HEK293 (cell line): ENCODE results near the gene DGKH.

Experiments used
- CTCF ChIA-PET: fragments of 350-600 bp; formaldehyde crosslinking; extraction: SDS; loops from one replicate; lab custom pipeline; 2021; ENCODE audit warnings: antibody characterized with exemption; lab: Yijun Ruan, JAX
- POLR2A ChIA-PET: fragments of 300-600 bp; formaldehyde crosslinking; extraction: SDS; loops from one replicate; lab custom pipeline; 2020; ENCODE audit warnings: antibody characterized with exemption, inconsistent platforms; lab: Yijun Ruan, JAX
- H3K27ac ChIP-seq: fragments of 200-500 bp; sonication (Bioruptor generic); 2 replicates; pipeline ENCODE4 v1.5.1; 2014; ENCODE audit warnings: low read depth, low read length, control low read depth, inconsistent platforms; ENCODE audit errors: extremely low read depth
- H3K36me3 ChIP-seq, 2 experiments: fragments of 200-500 bp in 1 of 2; sonication (Bioruptor generic) in 1 of 2; 1 replicate in 1 of 2; 2 replicates in 1 of 2; pipeline ENCODE4 v1.5.1; 2014 to 2017; ENCODE audit warnings: inconsistent platforms in 2 of 2, low read length in 2 of 2; ENCODE audit not compliant: control insufficient read depth in 2 of 2, insufficient read depth in 1 of 2
- H3K4me1 ChIP-seq: fragments of 200-500 bp; sonication (Bioruptor generic); 2 replicates; pipeline ENCODE4 v1.5.1; 2014; ENCODE audit warnings: mild to moderate bottlenecking, low read length, inconsistent platforms; ENCODE audit not compliant: control insufficient read depth, insufficient read depth
- H3K4me3 ChIP-seq: 2 replicates; pipeline ENCODE4 v1.5.1; 2011; ENCODE audit warnings: low read depth, mild to moderate bottlenecking, control low read depth, low read length, moderate library complexity
- H3K9me3 ChIP-seq: fragments of 200-500 bp; sonication (Bioruptor generic); 2 replicates; pipeline ENCODE4 v1.5.1; 2014; ENCODE audit warnings: low read depth, low read length, inconsistent platforms; ENCODE audit not compliant: control insufficient read depth, insufficient read depth
- GLIS2 ChIP-seq: fragments of 450-650 bp; formaldehyde crosslinking; IDR thresholded peaks from 2 replicates; pipeline ENCODE4 v1.5.1; 2016; ENCODE audit warnings: missing biosample characterization, missing genetic modification characterization
- PRDM1 ChIP-seq: fragments of 450-650 bp; formaldehyde crosslinking; IDR thresholded peaks from 2 replicates; pipeline ENCODE4; 2016; ENCODE audit warnings: missing biosample characterization, missing genetic modification characterization
- TCF7L2 ChIP-seq: IDR thresholded peaks from 2 replicates; pipeline ENCODE4 v1.6.1; 2011; ENCODE audit warnings: low read depth, mild to moderate bottlenecking, inconsistent platforms, low read length, moderate library complexity, borderline replicate concordance
- TRIM28 ChIP-seq: IDR thresholded peaks from 2 replicates; pipeline ENCODE4 v1.6.1; 2011; ENCODE audit warnings: low read length, control low read depth, borderline replicate concordance
- ZBTB20 ChIP-seq: fragments of 450-650 bp; formaldehyde crosslinking; IDR thresholded peaks from 2 replicates; pipeline ENCODE4 v1.5.1; 2016; ENCODE audit warnings: missing biosample characterization, missing genetic modification characterization
- ZFP69B ChIP-seq: fragments of 450-650 bp; formaldehyde crosslinking; IDR thresholded peaks from 2 replicates; pipeline ENCODE4 v1.5.1; 2016; ENCODE audit warnings: missing biosample characterization, missing genetic modification characterization
- ZNF140 ChIP-seq: fragments of 450-650 bp; formaldehyde crosslinking; IDR thresholded peaks from 2 replicates; pipeline ENCODE4 v1.5.1; 2016; ENCODE audit warnings: missing biosample characterization, missing genetic modification characterization
- ZNF274 ChIP-seq, 2 experiments: fragments of 200-500 bp in 1 of 2; fragments of 450-650 bp in 1 of 2; sonication (Bioruptor generic) in 1 of 2; formaldehyde crosslinking in 1 of 2; IDR thresholded peaks; 2 replicates each; pipeline versions ENCODE4 v1.5.1 to v1.6.1; 2014 to 2016; ENCODE audit warnings: borderline replicate concordance in 1 of 2, inconsistent platforms in 1 of 2, low read length in 1 of 2, missing biosample characterization in 1 of 2, missing genetic modification characterization in 1 of 2
- ZNF350 ChIP-seq: fragments of 450-650 bp; formaldehyde crosslinking; IDR thresholded peaks from 2 replicates; pipeline ENCODE4 v1.5.0; 2017; ENCODE audit warnings: missing biosample characterization, mild to moderate bottlenecking, missing genetic modification characterization
- ZNF404 ChIP-seq: fragments of 450-650 bp; formaldehyde crosslinking; IDR thresholded peaks from 2 replicates; pipeline ENCODE4 v1.5.1; 2017; ENCODE audit warnings: missing biosample characterization, missing genetic modification characterization
- ZNF510 ChIP-seq: fragments of 450-650 bp; formaldehyde crosslinking; IDR thresholded peaks from 2 replicates; pipeline ENCODE4 v1.5.1; 2018; ENCODE audit warnings: mild to moderate bottlenecking, missing genetic modification characterization, missing biosample characterization; ENCODE audit not compliant: insufficient replicate concordance
- ZNF530 ChIP-seq: fragments of 450-650 bp; formaldehyde crosslinking; IDR thresholded peaks from 2 replicates; pipeline ENCODE4 v1.5.1; 2016; ENCODE audit warnings: low read depth, missing biosample characterization, missing genetic modification characterization
- ZNF610 ChIP-seq: fragments of 450-650 bp; formaldehyde crosslinking; IDR thresholded peaks from 2 replicates; pipeline ENCODE4 v1.5.1; 2016; ENCODE audit warnings: missing biosample characterization, missing genetic modification characterization, borderline replicate concordance
- ZNF654 ChIP-seq: fragments of 450-650 bp; formaldehyde crosslinking; IDR thresholded peaks from 2 replicates; pipeline ENCODE4 v1.5.1; 2016; ENCODE audit warnings: low read depth, missing biosample characterization, missing genetic modification characterization
- ZNF701 ChIP-seq: fragments of 450-650 bp; formaldehyde crosslinking; IDR thresholded peaks from 2 replicates; pipeline ENCODE4 v1.5.1; 2016; ENCODE audit warnings: missing biosample characterization, missing genetic modification characterization
- ZNF747 ChIP-seq: fragments of 450-650 bp; formaldehyde crosslinking; IDR thresholded peaks from 2 replicates; pipeline ENCODE4 v1.5.1; 2016; ENCODE audit warnings: missing biosample characterization, missing genetic modification characterization
- TF ChIP-seq, protein P1 (sequence below): fragments of 450-650 bp; formaldehyde crosslinking; IDR thresholded peaks from 2 replicates; pipeline ENCODE4; 2016; ENCODE audit warnings: missing biosample characterization, missing genetic modification characterization
- TF ChIP-seq, protein P2 (sequence below): fragments of 450-650 bp; formaldehyde crosslinking; IDR thresholded peaks from 2 replicates; pipeline ENCODE4 v1.5.1; 2016; ENCODE audit warnings: missing biosample characterization, missing genetic modification characterization, low read depth
- TF ChIP-seq, protein P3 (sequence below): fragments of 450-650 bp; formaldehyde crosslinking; IDR thresholded peaks from 2 replicates; pipeline ENCODE4 v1.5.1; 2016; ENCODE audit warnings: missing biosample characterization, missing genetic modification characterization, borderline replicate concordance

The DGKH gene

DNA sequence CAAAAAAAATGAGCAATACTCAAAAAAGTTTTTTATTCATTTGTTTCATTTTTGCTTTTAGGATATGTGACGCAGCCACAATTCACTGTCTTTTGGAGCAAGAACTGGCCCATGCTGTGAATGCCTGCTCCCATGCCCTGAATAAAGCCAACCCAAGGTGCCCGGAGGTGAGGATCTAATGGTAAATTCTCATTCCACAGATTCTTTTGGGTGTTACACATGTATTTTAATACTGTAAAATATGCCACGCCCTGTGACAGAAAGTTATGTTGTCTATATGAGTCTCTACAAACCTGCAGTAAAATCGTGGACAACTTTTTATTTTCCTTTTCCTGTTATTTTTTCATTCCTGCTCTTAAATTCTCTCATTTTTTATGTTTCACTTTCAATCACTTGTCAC is 166.0 kb downstream of the DGKH start:
- Histone ChIP-seq H3K4me1 (no peaks in the 10 kb centered on the region), H3K27ac (no peak overlapping the region), H3K4me3 (no peak overlapping the region), H3K9me3 (no peaks in the 10 kb centered on the region), H3K36me3 (peaks cover 4 to 10% of the 10 kb centered on the region in 2 experiments)
- TF ChIP-seq PRDM1 (tag by site-specific recombination) (peak; percentile 66), ZNF747 (tag by site-specific recombination) (no peak), GLIS2 (no peak)
- ChIA-PET POLR2A (no interaction called here), CTCF (no interaction called here)

DNA sequence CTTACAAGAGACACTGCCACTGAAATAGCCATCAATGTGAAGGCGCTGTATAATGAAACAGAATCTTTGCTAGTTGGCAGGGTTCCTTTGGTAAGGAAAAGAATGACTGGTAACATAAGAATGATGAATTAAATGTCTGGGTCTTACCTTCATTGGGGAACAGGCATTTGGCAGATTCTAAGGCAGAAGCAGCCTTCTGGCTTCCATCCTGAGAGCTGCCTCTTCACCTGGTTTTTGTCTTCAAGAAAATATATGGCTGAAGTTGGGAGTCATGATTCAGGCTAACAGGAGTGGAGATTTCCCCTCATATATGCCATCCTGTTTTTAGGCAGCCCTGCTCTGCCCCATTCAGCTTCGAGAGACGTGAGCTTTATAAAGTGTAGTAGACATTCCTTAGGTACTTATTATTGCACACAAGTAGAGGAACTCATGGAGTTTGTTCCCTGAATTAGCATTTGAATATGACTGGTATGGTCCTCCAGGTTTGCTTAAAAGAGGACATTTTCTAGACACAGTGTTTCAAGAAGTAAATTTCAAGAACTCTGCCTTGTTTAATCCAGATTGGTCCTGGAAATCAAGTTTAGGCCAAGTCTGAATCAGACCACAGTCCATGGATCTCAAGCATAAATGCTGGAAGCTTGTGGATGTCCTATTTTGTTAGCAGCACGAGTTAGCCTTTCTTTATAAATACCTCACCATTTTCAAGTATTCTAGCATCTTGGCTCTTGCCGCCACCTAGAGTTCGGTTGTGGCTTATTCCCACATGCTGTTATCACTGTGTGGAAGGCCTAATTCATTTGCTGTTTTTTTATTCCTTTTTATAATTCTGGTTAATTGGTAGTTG is 167.4 kb downstream of the DGKH start:
- H3K27ac ChIP-seq: no peak overlapping the region
- H3K36me3 ChIP-seq: peaks cover 7 to 9% of the 10 kb centered on the region in 2 experiments
- no peaks in the 10 kb centered on the region for H3K4me1 ChIP-seq
- POLR2A ChIA-PET: no interaction called here
- no peaks in the 10 kb centered on the region for H3K9me3 ChIP-seq
- TF ChIP-seq, protein P1, sequence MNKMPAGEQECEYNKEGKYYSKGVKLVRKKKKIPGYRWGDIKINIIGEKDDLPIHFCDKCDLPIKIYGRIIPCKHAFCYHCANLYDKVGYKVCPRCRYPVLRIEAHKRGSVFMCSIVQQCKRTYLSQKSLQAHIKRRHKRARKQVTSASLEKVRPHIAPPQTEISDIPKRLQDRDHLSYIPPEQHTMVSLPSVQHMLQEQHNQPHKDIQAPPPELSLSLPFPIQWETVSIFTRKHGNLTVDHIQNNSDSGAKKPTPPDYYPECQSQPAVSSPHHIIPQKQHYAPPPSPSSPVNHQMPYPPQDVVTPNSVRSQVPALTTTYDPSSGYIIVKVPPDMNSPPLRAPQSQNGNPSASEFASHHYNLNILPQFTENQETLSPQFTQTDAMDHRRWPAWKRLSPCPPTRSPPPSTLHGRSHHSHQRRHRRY: no peak
- TF ChIP-seq ZNF654 (tag by site-specific recombination): peak; percentile 41
- TF ChIP-seq, all 188 proteins: peak for 1
- CTCF ChIA-PET: interaction anchor here (0.5 to 1.8 kb wide), 4 partner anchors 11 to 802 kb away, joined by 3 to 5 read pairs (median 3); no protein-coding TSS in a partner anchor
- H3K4me3 ChIP-seq: no peak overlapping the region

DNA sequence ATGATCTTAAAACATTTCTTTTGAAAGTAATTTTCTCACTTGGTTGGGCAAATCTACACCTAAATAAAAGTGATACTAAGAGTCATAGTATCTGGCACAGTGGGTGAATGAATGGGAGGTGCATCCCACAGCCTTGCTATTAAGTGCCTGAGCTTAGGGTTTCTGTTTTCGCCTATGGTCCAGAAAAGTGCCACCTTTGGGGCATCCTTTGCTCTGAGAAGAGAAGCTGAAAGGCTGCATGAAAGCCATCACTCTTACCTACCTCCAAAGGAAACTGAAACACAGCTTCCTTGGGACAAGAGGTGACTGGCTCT is 167.9 kb downstream of the DGKH start:
- Histone ChIP-seq H3K4me3 (no peak overlapping the region), H3K36me3 (peaks cover 7 to 8% of the 10 kb centered on the region in 2 experiments), H3K9me3 (no peaks in the 10 kb centered on the region), H3K4me1 (no peaks in the 10 kb centered on the region), H3K27ac (no peak overlapping the region)
- CTCF ChIA-PET: interaction anchor here (0.5 to 1.8 kb wide), 3 partner anchors 12 to 802 kb away, joined by 3 to 5 read pairs (median 3); no protein-coding TSS in a partner anchor
- no peak for TF ChIP-seq ZNF510 (tag by site-specific recombination)
- no peak for TF ChIP-seq ZNF610
- TF ChIP-seq TCF7L2: no peak
- no peak for TF ChIP-seq ZNF274 (IDR thresholded peaks at IDR 0.05; ENCODE audit: low read length)
- no peak for TF ChIP-seq ZNF274 (tag by site-specific recombination; IDR thresholded peaks at IDR 0.05; ENCODE audit: borderline replicate concordance)
- TF ChIP-seq, protein P2, sequence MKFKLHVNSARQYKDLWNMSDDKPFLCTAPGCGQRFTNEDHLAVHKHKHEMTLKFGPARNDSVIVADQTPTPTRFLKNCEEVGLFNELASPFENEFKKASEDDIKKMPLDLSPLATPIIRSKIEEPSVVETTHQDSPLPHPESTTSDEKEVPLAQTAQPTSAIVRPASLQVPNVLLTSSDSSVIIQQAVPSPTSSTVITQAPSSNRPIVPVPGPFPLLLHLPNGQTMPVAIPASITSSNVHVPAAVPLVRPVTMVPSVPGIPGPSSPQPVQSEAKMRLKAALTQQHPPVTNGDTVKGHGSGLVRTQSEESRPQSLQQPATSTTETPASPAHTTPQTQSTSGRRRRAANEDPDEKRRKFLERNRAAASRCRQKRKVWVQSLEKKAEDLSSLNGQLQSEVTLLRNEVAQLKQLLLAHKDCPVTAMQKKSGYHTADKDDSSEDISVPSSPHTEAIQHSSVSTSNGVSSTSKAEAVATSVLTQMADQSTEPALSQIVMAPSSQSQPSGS (tag by site-specific recombination): no peak
- no peak for TF ChIP-seq ZNF140 (tag by site-specific recombination)
- TF ChIP-seq ZBTB20 (tag by site-specific recombination): no peak
- no peak for TF ChIP-seq ZNF701 (tag by site-specific recombination)
- TF ChIP-seq ZNF404: no peak
- no peak for TF ChIP-seq ZNF350 (tag by site-specific recombination)
- no peak for TF ChIP-seq ZNF530 (tag by site-specific recombination)
- no peak for TF ChIP-seq TRIM28
- no peak for TF ChIP-seq ZFP69B (tag by site-specific recombination)
- TF ChIP-seq, protein P3, sequence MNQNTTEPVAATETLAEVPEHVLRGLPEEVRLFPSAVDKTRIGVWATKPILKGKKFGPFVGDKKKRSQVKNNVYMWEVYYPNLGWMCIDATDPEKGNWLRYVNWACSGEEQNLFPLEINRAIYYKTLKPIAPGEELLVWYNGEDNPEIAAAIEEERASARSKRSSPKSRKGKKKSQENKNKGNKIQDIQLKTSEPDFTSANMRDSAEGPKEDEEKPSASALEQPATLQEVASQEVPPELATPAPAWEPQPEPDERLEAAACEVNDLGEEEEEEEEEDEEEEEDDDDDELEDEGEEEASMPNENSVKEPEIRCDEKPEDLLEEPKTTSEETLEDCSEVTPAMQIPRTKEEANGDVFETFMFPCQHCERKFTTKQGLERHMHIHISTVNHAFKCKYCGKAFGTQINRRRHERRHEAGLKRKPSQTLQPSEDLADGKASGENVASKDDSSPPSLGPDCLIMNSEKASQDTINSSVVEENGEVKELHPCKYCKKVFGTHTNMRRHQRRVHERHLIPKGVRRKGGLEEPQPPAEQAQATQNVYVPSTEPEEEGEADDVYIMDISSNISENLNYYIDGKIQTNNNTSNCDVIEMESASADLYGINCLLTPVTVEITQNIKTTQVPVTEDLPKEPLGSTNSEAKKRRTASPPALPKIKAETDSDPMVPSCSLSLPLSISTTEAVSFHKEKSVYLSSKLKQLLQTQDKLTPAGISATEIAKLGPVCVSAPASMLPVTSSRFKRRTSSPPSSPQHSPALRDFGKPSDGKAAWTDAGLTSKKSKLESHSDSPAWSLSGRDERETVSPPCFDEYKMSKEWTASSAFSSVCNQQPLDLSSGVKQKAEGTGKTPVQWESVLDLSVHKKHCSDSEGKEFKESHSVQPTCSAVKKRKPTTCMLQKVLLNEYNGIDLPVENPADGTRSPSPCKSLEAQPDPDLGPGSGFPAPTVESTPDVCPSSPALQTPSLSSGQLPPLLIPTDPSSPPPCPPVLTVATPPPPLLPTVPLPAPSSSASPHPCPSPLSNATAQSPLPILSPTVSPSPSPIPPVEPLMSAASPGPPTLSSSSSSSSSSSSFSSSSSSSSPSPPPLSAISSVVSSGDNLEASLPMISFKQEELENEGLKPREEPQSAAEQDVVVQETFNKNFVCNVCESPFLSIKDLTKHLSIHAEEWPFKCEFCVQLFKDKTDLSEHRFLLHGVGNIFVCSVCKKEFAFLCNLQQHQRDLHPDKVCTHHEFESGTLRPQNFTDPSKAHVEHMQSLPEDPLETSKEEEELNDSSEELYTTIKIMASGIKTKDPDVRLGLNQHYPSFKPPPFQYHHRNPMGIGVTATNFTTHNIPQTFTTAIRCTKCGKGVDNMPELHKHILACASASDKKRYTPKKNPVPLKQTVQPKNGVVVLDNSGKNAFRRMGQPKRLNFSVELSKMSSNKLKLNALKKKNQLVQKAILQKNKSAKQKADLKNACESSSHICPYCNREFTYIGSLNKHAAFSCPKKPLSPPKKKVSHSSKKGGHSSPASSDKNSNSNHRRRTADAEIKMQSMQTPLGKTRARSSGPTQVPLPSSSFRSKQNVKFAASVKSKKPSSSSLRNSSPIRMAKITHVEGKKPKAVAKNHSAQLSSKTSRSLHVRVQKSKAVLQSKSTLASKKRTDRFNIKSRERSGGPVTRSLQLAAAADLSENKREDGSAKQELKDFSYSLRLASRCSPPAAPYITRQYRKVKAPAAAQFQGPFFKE (tag by site-specific recombination): no peak
- POLR2A ChIA-PET: no interaction called here
